Measurements from ENCODE around the gene ATP8B3.

ATP8B3 gene

GRCh38 chr19:1817553-1818179, 5.6 kb upstream of the ATP8B3 start:
- Histone ChIP-seq H3K9me3 (ENCODE audit: control insufficient read depth in 2 of 2, low read length in 2 of 2) (no peaks in the 10 kb centered on the region), H3K36me3 (ENCODE audit: control insufficient read depth in 2 of 2, insufficient read depth in 2 of 2, low read length in 2 of 2) (peaks cover 50 to 52% of the 10 kb centered on the region in 2 donors), H3K4me3 (ENCODE audit: low read length in 2 of 2) (no peak overlapping the region), H3K4me1 (ENCODE audit: control insufficient read depth in 2 of 2, insufficient read depth in 2 of 2, low read length in 2 of 2) (peaks cover 8 to 9% of the 10 kb centered on the region in 2 donors), H3K9ac (ENCODE audit: low read depth in 1 of 2, low read length in 2 of 2) (no peak overlapping the region), H3K27me3 (ENCODE audit: control insufficient read depth in 2 of 2, insufficient read depth in 2 of 2, low read length in 2 of 2) (no peaks in the 10 kb centered on the region), H3K27ac (ENCODE audit: low read depth in 2 of 2, low read length in 2 of 2) (no peak overlapping the region)

- Histone ChIP-seq H3K9me3 (ENCODE audit: control insufficient read depth in 2 of 2, low read length in 2 of 2) (no peaks in the 10 kb centered on the region), H3K27me3 (ENCODE audit: control insufficient read depth in 2 of 2, insufficient read depth in 2 of 2, low read length in 2 of 2) (no peaks in the 10 kb centered on the region), H3K27ac (ENCODE audit: low read depth in 2 of 2, low read length in 2 of 2) (no peak overlapping the region), H3K4me3 (ENCODE audit: low read length in 2 of 2) (no peak overlapping the region), H3K9ac (ENCODE audit: low read depth in 1 of 2, low read length in 2 of 2) (no peak overlapping the region), H3K4me1 (ENCODE audit: control insufficient read depth in 2 of 2, insufficient read depth in 2 of 2, low read length in 2 of 2) (peaks cover 11 to 12% of the 10 kb centered on the region in 2 donors), H3K36me3 (ENCODE audit: control insufficient read depth in 2 of 2, insufficient read depth in 2 of 2, low read length in 2 of 2) (peaks cover 42 to 44% of the 10 kb centered on the region in 2 donors)
These were observed 4.6 kb upstream of the ATP8B3 start for GRCh38 chr19:1816530-1817298.

- H3K9me3 ChIP-seq (ENCODE audit: control insufficient read depth in 2 of 2, low read length in 2 of 2): no peaks in the 10 kb centered on the region
- peaks cover 37 to 39% of the 10 kb centered on the region in 2 donors for H3K36me3 ChIP-seq (ENCODE audit: control insufficient read depth in 2 of 2, insufficient read depth in 2 of 2, low read length in 2 of 2)
These were observed 3.8 kb upstream of the ATP8B3 start for GRCh38 chr19:1815605-1816529.

GRCh38 chr19:1814833-1815604, 2.9 kb upstream of the ATP8B3 start:
- Histone ChIP-seq H3K9me3 (ENCODE audit: control insufficient read depth in 2 of 2, low read length in 2 of 2) (no peaks in the 10 kb centered on the region), H3K9ac (ENCODE audit: low read depth in 1 of 2, low read length in 2 of 2) (no peak overlapping the region), H3K4me3 (ENCODE audit: low read length in 2 of 2) (no peak overlapping the region), H3K4me1 (ENCODE audit: control insufficient read depth in 2 of 2, insufficient read depth in 2 of 2, low read length in 2 of 2) (peaks cover 14 to 15% of the 10 kb centered on the region in 2 donors), H3K27ac (ENCODE audit: low read depth in 2 of 2, low read length in 2 of 2) (no peak overlapping the region), H3K36me3 (ENCODE audit: control insufficient read depth in 2 of 2, insufficient read depth in 2 of 2, low read length in 2 of 2) (peaks cover 31 to 33% of the 10 kb centered on the region in 2 donors), H3K27me3 (ENCODE audit: control insufficient read depth in 2 of 2, insufficient read depth in 2 of 2, low read length in 2 of 2) (no peaks in the 10 kb centered on the region)

More at GRCh38 chr19:1815605-1816529, 3.8 kb upstream of the ATP8B3 start:
- Histone ChIP-seq H3K27ac (ENCODE audit: low read depth in 2 of 2, low read length in 2 of 2) (no peak overlapping the region), H3K9ac (ENCODE audit: low read depth in 1 of 2, low read length in 2 of 2) (no peak overlapping the region), H3K4me1 (ENCODE audit: control insufficient read depth in 2 of 2, insufficient read depth in 2 of 2, low read length in 2 of 2) (peaks cover 14 to 15% of the 10 kb centered on the region in 2 donors), H3K4me3 (ENCODE audit: low read length in 2 of 2) (no peak overlapping the region), H3K27me3 (ENCODE audit: control insufficient read depth in 2 of 2, insufficient read depth in 2 of 2, low read length in 2 of 2) (no peaks in the 10 kb centered on the region)

GRCh38 chr19:1814391-1814790, 2.3 kb upstream of the ATP8B3 start:
- no peak overlapping the region for H3K4me3 ChIP-seq (ENCODE audit: low read length in 2 of 2)
- peaks cover 26 to 28% of the 10 kb centered on the region in 2 donors for H3K36me3 ChIP-seq (ENCODE audit: control insufficient read depth in 2 of 2, insufficient read depth in 2 of 2, low read length in 2 of 2)
- H3K9me3 ChIP-seq (ENCODE audit: control insufficient read depth in 2 of 2, low read length in 2 of 2): no peaks in the 10 kb centered on the region
- no peak overlapping the region for H3K9ac ChIP-seq (ENCODE audit: low read depth in 1 of 2, low read length in 2 of 2)
- peaks cover 14 to 15% of the 10 kb centered on the region in 2 donors for H3K4me1 ChIP-seq (ENCODE audit: control insufficient read depth in 2 of 2, insufficient read depth in 2 of 2, low read length in 2 of 2)
- no peaks in the 10 kb centered on the region for H3K27me3 ChIP-seq (ENCODE audit: control insufficient read depth in 2 of 2, insufficient read depth in 2 of 2, low read length in 2 of 2)
- H3K27ac ChIP-seq (ENCODE audit: low read depth in 2 of 2, low read length in 2 of 2): no peak overlapping the region

GRCh38 chr19:1813192-1814182, 1.4 kb upstream of the ATP8B3 start:
- H3K36me3 ChIP-seq (ENCODE audit: control insufficient read depth in 2 of 2, insufficient read depth in 2 of 2, low read length in 2 of 2): peaks cover 19 to 24% of the 10 kb centered on the region in 2 donors
- H3K9me3 ChIP-seq (ENCODE audit: control insufficient read depth in 2 of 2, low read length in 2 of 2): no peaks in the 10 kb centered on the region
- no peaks in the 10 kb centered on the region for H3K27me3 ChIP-seq (ENCODE audit: control insufficient read depth in 2 of 2, insufficient read depth in 2 of 2, low read length in 2 of 2)
- H3K9ac ChIP-seq (ENCODE audit: low read depth in 1 of 2, low read length in 2 of 2): peak overlapping the region; percentile 60 to 63
- peak overlapping the region; percentile 71 to 78 for H3K4me3 ChIP-seq (ENCODE audit: low read length in 2 of 2)
- H3K4me1 ChIP-seq (ENCODE audit: control insufficient read depth in 2 of 2, insufficient read depth in 2 of 2, low read length in 2 of 2): peaks cover 14 to 15% of the 10 kb centered on the region in 2 donors
- peak overlapping the region; percentile 74 for H3K27ac ChIP-seq (ENCODE audit: low read depth in 2 of 2, low read length in 2 of 2)

GRCh38 chr19:1812426-1813191, 533 bp upstream of the ATP8B3 start:
- Histone ChIP-seq H3K27me3 (ENCODE audit: control insufficient read depth in 2 of 2, insufficient read depth in 2 of 2, low read length in 2 of 2) (no peaks in the 10 kb centered on the region), H3K4me1 (ENCODE audit: control insufficient read depth in 2 of 2, insufficient read depth in 2 of 2, low read length in 2 of 2) (peaks cover 14 to 15% of the 10 kb centered on the region in 2 donors), H3K27ac (ENCODE audit: low read depth in 2 of 2, low read length in 2 of 2) (peak overlapping the region; percentile 74), H3K36me3 (ENCODE audit: control insufficient read depth in 2 of 2, insufficient read depth in 2 of 2, low read length in 2 of 2) (peaks cover 10 to 15% of the 10 kb centered on the region in 2 donors), H3K4me3 (ENCODE audit: low read length in 2 of 2) (peak overlapping the region; percentile 71 to 78), H3K9ac (ENCODE audit: low read depth in 1 of 2, low read length in 2 of 2) (peak overlapping the region; percentile 60 to 63), H3K9me3 (ENCODE audit: control insufficient read depth in 2 of 2, low read length in 2 of 2) (no peaks in the 10 kb centered on the region)

GRCh38 chr19:1811472-1811894, 593 bp downstream of the ATP8B3 start:
- Histone ChIP-seq H3K36me3 (ENCODE audit: control insufficient read depth in 2 of 2, insufficient read depth in 2 of 2, low read length in 2 of 2) (peaks cover under 1 to 6% of the 10 kb centered on the region in 2 donors), H3K4me1 (ENCODE audit: control insufficient read depth in 2 of 2, insufficient read depth in 2 of 2, low read length in 2 of 2) (peaks cover 14 to 15% of the 10 kb centered on the region in 2 donors), H3K27me3 (ENCODE audit: control insufficient read depth in 2 of 2, insufficient read depth in 2 of 2, low read length in 2 of 2) (no peaks in the 10 kb centered on the region), H3K27ac (ENCODE audit: low read depth in 2 of 2, low read length in 2 of 2) (peak overlapping the region in 1 of 2 donors; percentile 26), H3K9ac (ENCODE audit: low read depth in 1 of 2, low read length in 2 of 2) (peak overlapping the region in 1 of 2 donors; percentile 10), H3K4me3 (ENCODE audit: low read length in 2 of 2) (peak overlapping the region; percentile 35 to 44), H3K9me3 (ENCODE audit: control insufficient read depth in 2 of 2, low read length in 2 of 2) (no peaks in the 10 kb centered on the region)

Measured in mucosa of rectum (tissue), 2 donors.